Measurements from ENCODE around the gene SLC15A5. TPM values are rescaled to one million over a fixed set of nuclear protein-coding genes. Genes with fewer than 3 reads are reported as not detected.

Gene SLC15A5
- total RNA-seq, 1 experiment from 2014 or later = not detected

DNA sequence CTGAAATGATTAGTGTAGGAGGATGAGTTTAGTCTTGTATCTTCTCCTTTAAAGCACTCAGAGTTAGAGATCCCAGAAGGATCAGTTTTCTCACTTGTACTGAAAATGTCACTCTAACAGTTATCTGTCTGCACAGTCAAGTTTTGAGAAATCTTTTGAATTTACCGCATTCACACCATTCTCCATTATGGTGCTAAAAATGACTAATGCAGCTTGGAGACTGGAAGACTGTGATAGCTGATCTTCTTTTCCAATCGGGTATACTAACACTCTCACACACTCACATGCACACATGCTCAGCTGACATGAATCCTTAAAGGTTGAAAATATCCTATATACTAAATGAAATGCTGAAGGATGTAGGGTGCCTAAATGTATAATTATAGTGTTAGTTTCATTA lies 65.8 kb downstream of the SLC15A5 start:
- Histone ChIP-seq H3F3A (ENCODE audit: insufficient read depth, low read depth) (no peaks in the 10 kb centered on the region), H2AFZ (no peak overlapping the region; the same call in 1 of the 2 replicates), H4K20me1 (ENCODE audit: insufficient read depth) (no peaks in the 10 kb centered on the region), H3K27ac (no peak overlapping the region), H3K4me1 (replicated peaks; ENCODE audit: insufficient read depth) (no peaks in the 10 kb centered on the region), H3K9me2 (ENCODE audit: insufficient read depth) (no peaks in the 10 kb centered on the region; the same call in 1 of the 2 replicates), H3K4me2 (no peak overlapping the region), H3K27me3 (ENCODE audit: insufficient read depth, low read depth) (no peaks in the 10 kb centered on the region), H3K4me3 (no peak overlapping the region), H3K36me3 (ENCODE audit: low read depth) (no peaks in the 10 kb centered on the region), H3K79me2 (ENCODE audit: low read depth) (no peaks in the 10 kb centered on the region), H3K9me3 (ENCODE audit: insufficient read depth, low read depth) (no peaks in the 10 kb centered on the region)
- ChIA-PET CTCF (no interaction called here), POLR2A (ENCODE audit: unreplicated experiment) (no interaction called here)
- intact Hi-C loops (cut with micrococcal nuclease; ENCODE audit: unreplicated experiment) = no loop called here
- DNase-seq = no peak
- TF ChIP-seq EZH2 (IDR thresholded peaks at IDR 0.05; ENCODE audit: low read depth) = no peak
- TF ChIP-seq, protein P1, sequence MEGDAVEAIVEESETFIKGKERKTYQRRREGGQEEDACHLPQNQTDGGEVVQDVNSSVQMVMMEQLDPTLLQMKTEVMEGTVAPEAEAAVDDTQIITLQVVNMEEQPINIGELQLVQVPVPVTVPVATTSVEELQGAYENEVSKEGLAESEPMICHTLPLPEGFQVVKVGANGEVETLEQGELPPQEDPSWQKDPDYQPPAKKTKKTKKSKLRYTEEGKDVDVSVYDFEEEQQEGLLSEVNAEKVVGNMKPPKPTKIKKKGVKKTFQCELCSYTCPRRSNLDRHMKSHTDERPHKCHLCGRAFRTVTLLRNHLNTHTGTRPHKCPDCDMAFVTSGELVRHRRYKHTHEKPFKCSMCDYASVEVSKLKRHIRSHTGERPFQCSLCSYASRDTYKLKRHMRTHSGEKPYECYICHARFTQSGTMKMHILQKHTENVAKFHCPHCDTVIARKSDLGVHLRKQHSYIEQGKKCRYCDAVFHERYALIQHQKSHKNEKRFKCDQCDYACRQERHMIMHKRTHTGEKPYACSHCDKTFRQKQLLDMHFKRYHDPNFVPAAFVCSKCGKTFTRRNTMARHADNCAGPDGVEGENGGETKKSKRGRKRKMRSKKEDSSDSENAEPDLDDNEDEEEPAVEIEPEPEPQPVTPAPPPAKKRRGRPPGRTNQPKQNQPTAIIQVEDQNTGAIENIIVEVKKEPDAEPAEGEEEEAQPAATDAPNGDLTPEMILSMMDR (conservative IDR thresholded peaks at IDR 0.05) = no peak
- no TSS peak for BruUV-seq (replicated peaks)

DNA sequence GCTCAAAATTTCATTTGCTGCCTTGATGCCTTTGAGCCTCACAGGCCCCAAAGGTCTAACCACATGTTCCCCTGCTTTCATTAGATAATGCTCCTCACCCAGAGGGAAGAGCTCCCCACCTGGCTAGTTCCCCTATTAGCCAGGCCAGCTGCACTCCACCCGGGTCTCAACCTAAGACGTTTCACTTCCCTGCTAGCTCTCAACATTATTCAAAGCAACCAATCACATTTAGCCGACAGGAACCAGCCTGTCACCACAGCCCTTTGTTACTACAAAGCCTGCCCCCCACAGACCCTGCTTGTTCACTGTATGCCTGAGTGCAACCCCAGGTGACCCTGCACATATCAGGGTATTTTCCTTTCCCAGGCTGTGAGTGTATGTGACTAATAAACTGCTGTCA lies 78.6 kb downstream of the SLC15A5 start:
- no peaks in the 10 kb centered on the region for H4K20me1 ChIP-seq (ENCODE audit: insufficient read depth)
- 0 out of 2 replicates have a peak, but pooled peaks cover 8% of the 10 kb centered on the region for H3K9me2 ChIP-seq (ENCODE audit: insufficient read depth)
- no peaks in the 10 kb centered on the region for H3K36me3 ChIP-seq (ENCODE audit: low read depth)
- H3F3A ChIP-seq (ENCODE audit: insufficient read depth, low read depth) = no peaks in the 10 kb centered on the region
- no peak overlapping the region for H3K4me3 ChIP-seq
- no peaks in the 10 kb centered on the region for H3K4me1 ChIP-seq (replicated peaks; ENCODE audit: insufficient read depth)
- no peak for DNase-seq
- POLR2A ChIA-PET (ENCODE audit: unreplicated experiment) = no interaction called here
- no TSS peak for BruUV-seq (replicated peaks)
- peaks cover 4% of the 10 kb centered on the region; the same call in 1 of the 2 replicates for H3K9me3 ChIP-seq (ENCODE audit: insufficient read depth, low read depth)
- H3K4me2 ChIP-seq = no peak overlapping the region
- no peaks in the 10 kb centered on the region for H3K79me2 ChIP-seq (ENCODE audit: low read depth)
- intact Hi-C loops (cut with micrococcal nuclease; ENCODE audit: unreplicated experiment) = no loop called here
- H3K27ac ChIP-seq = no peak overlapping the region
- no peaks in the 10 kb centered on the region for H3K27me3 ChIP-seq (ENCODE audit: insufficient read depth, low read depth)
- H2AFZ ChIP-seq = no peak overlapping the region
- TF ChIP-seq, protein P1 (conservative IDR thresholded peaks at IDR 0.05) = no peak
- CTCF ChIA-PET = no interaction called here

DNA sequence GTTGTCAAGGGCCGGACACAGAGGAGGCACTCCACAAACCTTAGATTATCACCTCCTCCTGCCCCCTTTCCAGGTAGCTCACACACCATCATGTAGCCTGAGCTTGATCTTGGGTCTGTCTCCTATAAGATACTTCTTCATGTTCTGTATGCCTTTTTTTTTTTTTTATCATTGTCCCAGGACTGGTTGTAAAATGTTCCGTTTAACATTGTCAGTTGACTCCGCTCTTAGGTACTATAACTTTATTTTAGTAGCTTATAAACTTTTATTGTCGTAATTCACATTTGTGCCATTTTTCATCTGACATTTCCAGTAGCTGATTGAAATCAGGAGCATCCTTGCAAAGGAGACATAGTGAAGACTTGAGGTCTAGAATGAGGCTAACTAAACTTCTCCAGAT lies 79.9 kb downstream of the SLC15A5 start:
- no peaks in the 10 kb centered on the region for H3K4me1 ChIP-seq (replicated peaks; ENCODE audit: insufficient read depth)
- CTCF ChIA-PET = interaction anchor here (0.6 kb wide), 1 partner anchor 154 kb away, joined by 4 read pairs; no protein-coding TSS in a partner anchor
- 0 out of 2 replicates have a peak, but pooled peaks cover 8% of the 10 kb centered on the region for H3K9me2 ChIP-seq (ENCODE audit: insufficient read depth)
- no peaks in the 10 kb centered on the region for H3K27me3 ChIP-seq (ENCODE audit: insufficient read depth, low read depth)
- POLR2A ChIA-PET (ENCODE audit: unreplicated experiment) = interaction anchor here (0.6 kb wide), 1 partner anchor 80 kb away, joined by 11 read pairs; no protein-coding TSS in a partner anchor
- no peak overlapping the region for H2AFZ ChIP-seq
- H3K27ac ChIP-seq = no peak overlapping the region
- no peaks in the 10 kb centered on the region for H3F3A ChIP-seq (ENCODE audit: insufficient read depth, low read depth)
- H3K36me3 ChIP-seq (ENCODE audit: low read depth) = no peaks in the 10 kb centered on the region
- TF ChIP-seq, protein P1 (conservative IDR thresholded peaks at IDR 0.05) = no peak
- TF ChIP-seq EZH2 (IDR thresholded peaks at IDR 0.05; ENCODE audit: low read depth) = no peak
- peaks cover 4% of the 10 kb centered on the region; the same call in 1 of the 2 replicates for H3K9me3 ChIP-seq (ENCODE audit: insufficient read depth, low read depth)
- no TSS peak for BruUV-seq (replicated peaks)
- H3K4me2 ChIP-seq = no peak overlapping the region
- intact Hi-C loops (cut with micrococcal nuclease; ENCODE audit: unreplicated experiment) = no loop called here
- H3K79me2 ChIP-seq (ENCODE audit: low read depth) = no peaks in the 10 kb centered on the region
- DNase-seq = no peak
- H4K20me1 ChIP-seq (ENCODE audit: insufficient read depth) = no peaks in the 10 kb centered on the region
- no peak overlapping the region for H3K4me3 ChIP-seq

All from PC-9 (cell line).